HepG2 (cell line): ENCODE results near the gene KRT40. TPM values are rescaled to one million over a fixed set of nuclear protein-coding genes. Genes with fewer than 3 reads are reported as not detected.

Experiments used
- ATAC-seq: fragments of 200-7000 bp; cut with Tn5 transposase; 3 replicates; pipeline ENCODE4 v1.9.1; 2020; ENCODE audit warnings: mild to moderate bottlenecking, moderate library complexity
- BruUV-seq: library from RNA; stranded (reverse); fragments of 400-500 nt; replicated peaks from 2 replicates; lab custom pipeline; 2021; lab: Mats Ljungman, UMichigan
- CTCF ChIA-PET: fragments of 300-600 bp; formaldehyde crosslinking; extraction: SDS; loops from one replicate; lab custom pipeline; 2021; ENCODE audit warnings: low total read pairs, inconsistent platforms, low intra/inter-chr PET ratio; lab: Yijun Ruan, JAX
- POLR2A ChIA-PET: fragments of 350-600 bp; sonication (Branson Sonifier 250); formaldehyde crosslinking; loops from one replicate; lab custom pipeline; 2020; ENCODE audit warnings: antibody characterized with exemption, inconsistent platforms; lab: Yijun Ruan, JAX
- DNase-seq: peaks from one replicate; pipeline ENCODE4 v3.0.0-alpha.2; 2015; ENCODE audit warnings: low spot score
- FAIRE-seq: peaks from 3 replicates; lab custom pipeline; 2011; peaks lifted over from hg19 to GRCh38; lab: Jason Lieb, UNC
- H2AFZ ChIP-seq: one replicate; pipeline ENCODE4 v1.6.1; 2011; ENCODE audit warnings: low read length, inconsistent platforms
- H3K27ac ChIP-seq: fragments of 300-600 bp; 3 replicates; pipeline ENCODE4 v1.8.0; 2011; ENCODE audit warnings: mixed run types, mild to moderate bottlenecking, mixed read lengths, low read length, inconsistent platforms; ENCODE audit not compliant: insufficient read depth; ENCODE audit errors: extremely low read length
- H3K27me3 ChIP-seq, 2 experiments: fragments of 200-600 bp in 1 of 2; 2 replicates in 1 of 2; 3 replicates in 1 of 2; pipeline versions ENCODE4 v1.6.0 to v1.8.0; 2011; ENCODE audit warnings: low read length in 2 of 2, mild to moderate bottlenecking in 2 of 2, moderate library complexity in 2 of 2, inconsistent platforms in 1 of 2; ENCODE audit not compliant: insufficient read depth in 2 of 2, control insufficient read depth in 1 of 2
- H3K36me3 ChIP-seq, 2 experiments: fragments of 200-600 bp in 1 of 2; replicated peaks in 1 of 2; 2 replicates in 1 of 2; 3 replicates in 1 of 2; pipeline versions ENCODE4 v1.5.1 to v1.8.0; 2011; ENCODE audit warnings: low read length in 2 of 2, inconsistent platforms in 1 of 2; ENCODE audit not compliant: insufficient read depth in 2 of 2, control insufficient read depth in 1 of 2
- H3K4me1 ChIP-seq: 2 replicates; pipeline ENCODE4 v1.5.1; 2012; ENCODE audit warnings: low read length, inconsistent platforms; ENCODE audit not compliant: insufficient read depth
- H3K4me2 ChIP-seq: 2 replicates; pipeline ENCODE4 v1.6.0; 2011; ENCODE audit warnings: low read depth, low read length, inconsistent platforms
- H3K4me3 ChIP-seq, 3 experiments: fragments of 200-600 bp in 1 of 3; sonication (generic), shearing (Covaris generic) in 1 of 3; replicated peaks in 1 of 3; 2 replicates each; pipeline ENCODE4 v1.5.1; 2011 to 2016; ENCODE audit warnings: low read length in 3 of 3, inconsistent platforms in 2 of 3, low read depth in 2 of 3, mild to moderate bottlenecking in 2 of 3, control low read depth in 1 of 3, mixed read lengths in 1 of 3; ENCODE audit not compliant: insufficient read depth in 1 of 3
- H3K79me2 ChIP-seq: one replicate; pipeline ENCODE4 v1.6.1; 2011; ENCODE audit warnings: low read length, inconsistent platforms; ENCODE audit not compliant: insufficient read depth
- H3K9ac ChIP-seq: 2 replicates; pipeline ENCODE4 v1.6.0; 2011; ENCODE audit warnings: mild to moderate bottlenecking, low read depth, low read length, inconsistent platforms; ENCODE audit not compliant: insufficient read depth
- H3K9me3 ChIP-seq: 2 replicates; pipeline ENCODE4 v1.5.1; 2012; ENCODE audit warnings: mild to moderate bottlenecking, low read length
- H4K20me1 ChIP-seq: 2 replicates; pipeline ENCODE4 v1.6.0; 2011; ENCODE audit warnings: inconsistent platforms, mild to moderate bottlenecking, low read length, moderate library complexity; ENCODE audit not compliant: insufficient read depth
- REXO4 ChIP-seq: sonication (generic); formaldehyde crosslinking; IDR thresholded peaks from 2 replicates; pipeline ENCODE4 v1.8.0; 2022; ENCODE audit warnings: missing genetic modification reagents, mild to moderate bottlenecking, borderline replicate concordance
- TARDBP ChIP-seq: sonication (generic); formaldehyde crosslinking; IDR thresholded peaks from 2 replicates; pipeline ENCODE4 v1.8.0; 2022; ENCODE audit warnings: mild to moderate bottlenecking, missing genetic modification reagents
- ZBTB8A ChIP-seq: sonication (generic); formaldehyde crosslinking; IDR thresholded peaks from 2 replicates; pipeline ENCODE4 v1.4.0; 2020; ENCODE audit warnings: mild to moderate bottlenecking, low read depth, missing genetic modification reagents, borderline replicate concordance
- ZNF383 ChIP-seq: sonication (generic); formaldehyde crosslinking; IDR thresholded peaks from 2 replicates; pipeline ENCODE4 v1.4.0; 2020; ENCODE audit warnings: missing genetic modification reagents, mild to moderate bottlenecking, borderline replicate concordance
- ZNF562 ChIP-seq: sonication (generic); formaldehyde crosslinking; IDR thresholded peaks from 2 replicates; pipeline ENCODE4 v1.8.0; 2022; ENCODE audit warnings: missing genetic modification reagents, borderline replicate concordance
- ZNF773 ChIP-seq: sonication (generic); formaldehyde crosslinking; IDR thresholded peaks from 2 replicates; pipeline ENCODE4 v1.4.0; 2020; ENCODE audit warnings: missing genetic modification reagents, borderline replicate concordance
- WGBS: methylation state at CpG from one replicate; pipeline ENCODE4 v1.1.6; 2017; ENCODE audit warnings: low lambda C conversion rate; 5-methylcytosine and 5-hydroxymethylcytosine counted together
- in situ Hi-C: cut with HindIII; loops from 2 replicates; pipeline ENCODE4 v1.10.0; 2017; ENCODE audit warnings: low pct_unique_long_range_greater_than_20kb; ENCODE audit not compliant: extremely low pct_ligation_motif_present
- intact Hi-C: fragments of 100-400 bp; cut with micrococcal nuclease; formaldehyde crosslinking; loops from one replicate; pipeline ENCODE4 v1.10.0; 2022; ENCODE audit not compliant: unreplicated experiment
- polyA plus RNA-seq, 8 experiments: library from polyadenylated mRNA; depleted of rRNA in 3 of 8; stranded (reverse) in 7 of 8; unstranded in 1 of 8; fragments of >200 nt; fragmentation: Illumina TruSeq in 4 of 8; extraction: Trizol in 4 of 8; gene quantifications; 2 replicates each; pipeline versions ENCODE4 v1.2.1 to v1.2.3, GENCODE V29; 2011 to 2016; ENCODE audit warnings: low read depth in 4 of 8, missing spikeins in 1 of 8, mixed read lengths in 1 of 8; ENCODE audit not compliant: insufficient read depth in 1 of 8
- total RNA-seq, 5 experiments: library from RNA; depleted of rRNA; stranded (reverse); fragments of >200 nt; fragmentation: Illumina TruSeq; extraction: Trizol; gene quantifications; 2 replicates each; pipeline ENCODE4 v1.2.3, GENCODE V29; 2016; ENCODE audit warnings: low read depth in 1 of 5
- TF ChIP-seq, protein P1 (sequence below): sonication (generic); formaldehyde crosslinking; IDR thresholded peaks from 2 replicates; pipeline ENCODE4; 2020; ENCODE audit warnings: missing genetic modification reagents, mild to moderate bottlenecking, borderline replicate concordance
- TF ChIP-seq, protein P2 (sequence below): sonication (generic); formaldehyde crosslinking; IDR thresholded peaks from 2 replicates; pipeline ENCODE4 v1.4.0; 2020; ENCODE audit warnings: low read depth, missing genetic modification reagents
- TF ChIP-seq, protein P3 (sequence below): sonication (generic); formaldehyde crosslinking; IDR thresholded peaks from 2 replicates; pipeline ENCODE4 v1.4.0; 2020; ENCODE audit warnings: missing genetic modification reagents; ENCODE audit errors: not compliant biosample characterization
- TF ChIP-seq, protein P4 (sequence below): sonication (generic); formaldehyde crosslinking; IDR thresholded peaks from 2 replicates; pipeline ENCODE4 v1.5.0; 2020; ENCODE audit warnings: mild to moderate bottlenecking, missing genetic modification reagents
- TF ChIP-seq, protein P5 (sequence below): sonication (generic); formaldehyde crosslinking; IDR thresholded peaks from 2 replicates; pipeline ENCODE4 v1.5.0; 2020; ENCODE audit warnings: missing genetic modification reagents

Gene KRT40
- total and polyA plus RNA-seq, 2 of the 13 experiments (the other 11 are each of a cell fraction or from before 2014, with no cell fraction given) = not detected

DNA sequence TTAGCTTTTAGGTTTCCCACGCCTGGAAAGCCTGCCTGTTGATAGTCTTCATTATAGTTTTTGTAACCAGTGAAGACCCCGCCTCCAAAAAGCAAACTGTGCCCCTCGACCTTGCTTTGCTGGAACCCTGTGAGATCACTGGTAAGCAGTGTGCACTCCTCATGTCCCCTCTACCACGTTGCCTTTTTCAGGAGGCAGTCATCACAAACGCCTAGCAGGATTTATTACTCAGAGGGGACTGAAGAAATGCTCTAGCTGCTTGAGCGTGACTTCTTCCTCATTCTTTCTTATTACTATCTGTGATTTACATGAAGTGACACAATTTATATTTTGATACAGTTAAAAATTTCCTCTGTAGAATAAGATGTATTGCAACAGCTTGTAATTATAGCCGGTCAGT is 31.3 kb upstream of the KRT40 start:
- intact Hi-C loops = no loop called here
- H4K20me1 ChIP-seq = no peaks in the 10 kb centered on the region
- H3K4me3 ChIP-seq = no peak overlapping the region
- no peak overlapping the region for H3K9ac ChIP-seq
- ATAC-seq (no peak), DNase-seq (no peak), FAIRE-seq (no peak)
- H3K36me3 ChIP-seq = no peaks in the 10 kb centered on the region
- in situ Hi-C loops = no loop called here
- no peaks in the 10 kb centered on the region for H3K79me2 ChIP-seq
- ChIA-PET POLR2A (interaction anchor here (1.3 kb wide), 1 partner anchor 58 kb away, joined by 3 read pairs; no protein-coding TSS in a partner anchor), CTCF (no interaction called here)
- no peak overlapping the region for H3K27ac ChIP-seq
- H3K4me2 ChIP-seq = no peak overlapping the region
- no peaks in the 10 kb centered on the region for H3K9me3 ChIP-seq
- H3K27me3 ChIP-seq = no peaks in the 10 kb centered on the region
- WGBS = 84% methylated on average over 7 of the region's 7 CpGs
- H2AFZ ChIP-seq = no peak overlapping the region
- no TSS peak for BruUV-seq
- peaks cover 53% of the 10 kb centered on the region for H3K4me1 ChIP-seq
- TF ChIP-seq ZBTB8A (CRISPR knock-in tag) (no peak), ZNF773 (no peak), REXO4 (CRISPR knock-in tag) (no peak), ZNF562 (CRISPR knock-in tag) (no peak), ZNF383 (CRISPR knock-in tag) (no peak), TARDBP (CRISPR knock-in tag) (no peak)
- TF ChIP-seq, protein P1, sequence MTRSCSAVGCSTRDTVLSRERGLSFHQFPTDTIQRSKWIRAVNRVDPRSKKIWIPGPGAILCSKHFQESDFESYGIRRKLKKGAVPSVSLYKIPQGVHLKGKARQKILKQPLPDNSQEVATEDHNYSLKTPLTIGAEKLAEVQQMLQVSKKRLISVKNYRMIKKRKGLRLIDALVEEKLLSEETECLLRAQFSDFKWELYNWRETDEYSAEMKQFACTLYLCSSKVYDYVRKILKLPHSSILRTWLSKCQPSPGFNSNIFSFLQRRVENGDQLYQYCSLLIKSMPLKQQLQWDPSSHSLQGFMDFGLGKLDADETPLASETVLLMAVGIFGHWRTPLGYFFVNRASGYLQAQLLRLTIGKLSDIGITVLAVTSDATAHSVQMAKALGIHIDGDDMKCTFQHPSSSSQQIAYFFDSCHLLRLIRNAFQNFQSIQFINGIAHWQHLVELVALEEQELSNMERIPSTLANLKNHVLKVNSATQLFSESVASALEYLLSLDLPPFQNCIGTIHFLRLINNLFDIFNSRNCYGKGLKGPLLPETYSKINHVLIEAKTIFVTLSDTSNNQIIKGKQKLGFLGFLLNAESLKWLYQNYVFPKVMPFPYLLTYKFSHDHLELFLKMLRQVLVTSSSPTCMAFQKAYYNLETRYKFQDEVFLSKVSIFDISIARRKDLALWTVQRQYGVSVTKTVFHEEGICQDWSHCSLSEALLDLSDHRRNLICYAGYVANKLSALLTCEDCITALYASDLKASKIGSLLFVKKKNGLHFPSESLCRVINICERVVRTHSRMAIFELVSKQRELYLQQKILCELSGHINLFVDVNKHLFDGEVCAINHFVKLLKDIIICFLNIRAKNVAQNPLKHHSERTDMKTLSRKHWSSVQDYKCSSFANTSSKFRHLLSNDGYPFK (CRISPR knock-in tag) = no peak
- TF ChIP-seq, protein P2, sequence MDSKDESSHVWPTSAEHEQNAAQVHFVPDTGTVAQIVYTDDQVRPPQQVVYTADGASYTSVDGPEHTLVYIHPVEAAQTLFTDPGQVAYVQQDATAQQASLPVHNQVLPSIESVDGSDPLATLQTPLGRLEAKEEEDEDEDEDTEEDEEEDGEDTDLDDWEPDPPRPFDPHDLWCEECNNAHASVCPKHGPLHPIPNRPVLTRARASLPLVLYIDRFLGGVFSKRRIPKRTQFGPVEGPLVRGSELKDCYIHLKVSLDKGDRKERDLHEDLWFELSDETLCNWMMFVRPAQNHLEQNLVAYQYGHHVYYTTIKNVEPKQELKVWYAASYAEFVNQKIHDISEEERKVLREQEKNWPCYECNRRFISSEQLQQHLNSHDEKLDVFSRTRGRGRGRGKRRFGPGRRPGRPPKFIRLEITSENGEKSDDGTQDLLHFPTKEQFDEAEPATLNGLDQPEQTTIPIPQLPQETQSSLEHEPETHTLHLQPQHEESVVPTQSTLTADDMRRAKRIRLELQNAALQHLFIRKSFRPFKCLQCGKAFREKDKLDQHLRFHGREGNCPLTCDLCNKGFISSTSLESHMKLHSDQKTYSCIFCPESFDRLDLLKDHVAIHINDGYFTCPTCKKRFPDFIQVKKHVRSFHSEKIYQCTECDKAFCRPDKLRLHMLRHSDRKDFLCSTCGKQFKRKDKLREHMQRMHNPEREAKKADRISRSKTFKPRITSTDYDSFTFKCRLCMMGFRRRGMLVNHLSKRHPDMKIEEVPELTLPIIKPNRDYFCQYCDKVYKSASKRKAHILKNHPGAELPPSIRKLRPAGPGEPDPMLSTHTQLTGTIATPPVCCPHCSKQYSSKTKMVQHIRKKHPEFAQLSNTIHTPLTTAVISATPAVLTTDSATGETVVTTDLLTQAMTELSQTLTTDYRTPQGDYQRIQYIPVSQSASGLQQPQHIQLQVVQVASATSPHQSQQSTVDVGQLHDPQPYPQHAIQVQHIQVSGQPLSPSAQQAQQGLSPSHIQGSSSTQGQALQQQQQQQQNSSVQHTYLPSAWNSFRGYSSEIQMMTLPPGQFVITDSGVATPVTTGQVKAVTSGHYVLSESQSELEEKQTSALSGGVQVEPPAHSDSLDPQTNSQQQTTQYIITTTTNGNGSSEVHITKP = no peak
- TF ChIP-seq, protein P3, sequence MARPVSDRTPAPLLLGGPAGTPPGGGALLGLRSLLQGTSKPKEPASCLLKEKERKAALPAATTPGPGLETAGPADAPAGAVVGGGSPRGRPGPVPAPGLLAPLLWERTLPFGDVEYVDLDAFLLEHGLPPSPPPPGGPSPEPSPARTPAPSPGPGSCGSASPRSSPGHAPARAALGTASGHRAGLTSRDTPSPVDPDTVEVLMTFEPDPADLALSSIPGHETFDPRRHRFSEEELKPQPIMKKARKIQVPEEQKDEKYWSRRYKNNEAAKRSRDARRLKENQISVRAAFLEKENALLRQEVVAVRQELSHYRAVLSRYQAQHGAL (CRISPR knock-in tag) = no peak
- TF ChIP-seq, protein P4, sequence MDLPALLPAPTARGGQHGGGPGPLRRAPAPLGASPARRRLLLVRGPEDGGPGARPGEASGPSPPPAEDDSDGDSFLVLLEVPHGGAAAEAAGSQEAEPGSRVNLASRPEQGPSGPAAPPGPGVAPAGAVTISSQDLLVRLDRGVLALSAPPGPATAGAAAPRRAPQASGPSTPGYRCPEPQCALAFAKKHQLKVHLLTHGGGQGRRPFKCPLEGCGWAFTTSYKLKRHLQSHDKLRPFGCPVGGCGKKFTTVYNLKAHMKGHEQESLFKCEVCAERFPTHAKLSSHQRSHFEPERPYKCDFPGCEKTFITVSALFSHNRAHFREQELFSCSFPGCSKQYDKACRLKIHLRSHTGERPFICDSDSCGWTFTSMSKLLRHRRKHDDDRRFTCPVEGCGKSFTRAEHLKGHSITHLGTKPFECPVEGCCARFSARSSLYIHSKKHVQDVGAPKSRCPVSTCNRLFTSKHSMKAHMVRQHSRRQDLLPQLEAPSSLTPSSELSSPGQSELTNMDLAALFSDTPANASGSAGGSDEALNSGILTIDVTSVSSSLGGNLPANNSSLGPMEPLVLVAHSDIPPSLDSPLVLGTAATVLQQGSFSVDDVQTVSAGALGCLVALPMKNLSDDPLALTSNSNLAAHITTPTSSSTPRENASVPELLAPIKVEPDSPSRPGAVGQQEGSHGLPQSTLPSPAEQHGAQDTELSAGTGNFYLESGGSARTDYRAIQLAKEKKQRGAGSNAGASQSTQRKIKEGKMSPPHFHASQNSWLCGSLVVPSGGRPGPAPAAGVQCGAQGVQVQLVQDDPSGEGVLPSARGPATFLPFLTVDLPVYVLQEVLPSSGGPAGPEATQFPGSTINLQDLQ (CRISPR knock-in tag) = no peak
- TF ChIP-seq, protein P5, sequence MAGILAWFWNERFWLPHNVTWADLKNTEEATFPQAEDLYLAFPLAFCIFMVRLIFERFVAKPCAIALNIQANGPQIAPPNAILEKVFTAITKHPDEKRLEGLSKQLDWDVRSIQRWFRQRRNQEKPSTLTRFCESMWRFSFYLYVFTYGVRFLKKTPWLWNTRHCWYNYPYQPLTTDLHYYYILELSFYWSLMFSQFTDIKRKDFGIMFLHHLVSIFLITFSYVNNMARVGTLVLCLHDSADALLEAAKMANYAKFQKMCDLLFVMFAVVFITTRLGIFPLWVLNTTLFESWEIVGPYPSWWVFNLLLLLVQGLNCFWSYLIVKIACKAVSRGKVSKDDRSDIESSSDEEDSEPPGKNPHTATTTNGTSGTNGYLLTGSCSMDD (CRISPR knock-in tag) = no peak
